Activated CD4-positive, alpha-beta T cell treated with anti-CD3 and anti-CD28 coated beads for 36 hours (primary cell): ENCODE data around the gene MAGEA3. TPM values are rescaled to one million over a fixed set of nuclear protein-coding genes. Genes with fewer than 3 reads are reported as not detected.

Experiments
- total RNA-seq, 2 experiments: library from RNA; stranded (reverse); gene quantifications; one replicate each; pipeline ENCODE4 v1.2.3, GENCODE V29; 2021

The MAGEA3 gene
- total RNA-seq, 2 experiments from 2014 or later: not detected

Other genes starting within 250 kb of the MAGEA3 start
- not detected for gene GABRA3, start 247.5 kb upstream of the MAGEA3 start, total RNA-seq
- under 1 TPM in 1 of 2 experiments, not detected in 1; 0.02 TPM for gene GABRQ, start 60.9 kb upstream of the MAGEA3 start, total RNA-seq
- under 1 TPM in 1 of 2 experiments, not detected in 1; 0.23 TPM for gene CSAG2, start 10.5 kb downstream of the MAGEA3 start, total RNA-seq
- not detected for gene MAGEA2B, start 15.8 kb downstream of the MAGEA3 start, total RNA-seq
- gene CSAG1, start 34.9 kb downstream of the MAGEA3 start, total RNA-seq: not detected
- not detected for gene MAGEA12, start 35.0 kb downstream of the MAGEA3 start, total RNA-seq
- not detected for gene MAGEA2, start 55.0 kb downstream of the MAGEA3 start, total RNA-seq
- under 1 TPM; 0.23 to 0.55 TPM for gene CSAG3, start 60.4 kb downstream of the MAGEA3 start, total RNA-seq
- not detected for gene MAGEA6, start 70.9 kb downstream of the MAGEA3 start, total RNA-seq
- gene CETN2, start 132.0 kb downstream of the MAGEA3 start, total RNA-seq: 10 to 100 TPM; 11.2 to 13.1 TPM
- gene NSDHL, start 132.3 kb downstream of the MAGEA3 start, total RNA-seq: 10 to 100 TPM; 20.0 to 20.6 TPM
- gene ZNF185, start 199.3 kb downstream of the MAGEA3 start, total RNA-seq: 1 to 10 TPM; 2.0 to 2.1 TPM